GM10266 (cell line): ENCODE data around the gene ATP5ME.

Experiments used
- DNase-seq: peaks from one replicate; pipeline ENCODE4 v3.0.0; 2012; ENCODE audit errors: extremely low spot score
- TF ChIP-seq, protein P1 (sequence below): IDR thresholded peaks from 2 replicates; pipeline ENCODE4 v1.5.1; 2012; ENCODE audit warnings: mild to moderate bottlenecking, low read depth; ENCODE audit not compliant: control insufficient read depth, insufficient read depth; ENCODE audit errors: missing control alignments

Gene ATP5ME

GRCh38 chr4:657834-658667 lies 16.0 kb downstream of the ATP5ME start:
- TF ChIP-seq, protein P1, sequence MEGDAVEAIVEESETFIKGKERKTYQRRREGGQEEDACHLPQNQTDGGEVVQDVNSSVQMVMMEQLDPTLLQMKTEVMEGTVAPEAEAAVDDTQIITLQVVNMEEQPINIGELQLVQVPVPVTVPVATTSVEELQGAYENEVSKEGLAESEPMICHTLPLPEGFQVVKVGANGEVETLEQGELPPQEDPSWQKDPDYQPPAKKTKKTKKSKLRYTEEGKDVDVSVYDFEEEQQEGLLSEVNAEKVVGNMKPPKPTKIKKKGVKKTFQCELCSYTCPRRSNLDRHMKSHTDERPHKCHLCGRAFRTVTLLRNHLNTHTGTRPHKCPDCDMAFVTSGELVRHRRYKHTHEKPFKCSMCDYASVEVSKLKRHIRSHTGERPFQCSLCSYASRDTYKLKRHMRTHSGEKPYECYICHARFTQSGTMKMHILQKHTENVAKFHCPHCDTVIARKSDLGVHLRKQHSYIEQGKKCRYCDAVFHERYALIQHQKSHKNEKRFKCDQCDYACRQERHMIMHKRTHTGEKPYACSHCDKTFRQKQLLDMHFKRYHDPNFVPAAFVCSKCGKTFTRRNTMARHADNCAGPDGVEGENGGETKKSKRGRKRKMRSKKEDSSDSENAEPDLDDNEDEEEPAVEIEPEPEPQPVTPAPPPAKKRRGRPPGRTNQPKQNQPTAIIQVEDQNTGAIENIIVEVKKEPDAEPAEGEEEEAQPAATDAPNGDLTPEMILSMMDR = no peak
- DNase-seq = no peak

DNA sequence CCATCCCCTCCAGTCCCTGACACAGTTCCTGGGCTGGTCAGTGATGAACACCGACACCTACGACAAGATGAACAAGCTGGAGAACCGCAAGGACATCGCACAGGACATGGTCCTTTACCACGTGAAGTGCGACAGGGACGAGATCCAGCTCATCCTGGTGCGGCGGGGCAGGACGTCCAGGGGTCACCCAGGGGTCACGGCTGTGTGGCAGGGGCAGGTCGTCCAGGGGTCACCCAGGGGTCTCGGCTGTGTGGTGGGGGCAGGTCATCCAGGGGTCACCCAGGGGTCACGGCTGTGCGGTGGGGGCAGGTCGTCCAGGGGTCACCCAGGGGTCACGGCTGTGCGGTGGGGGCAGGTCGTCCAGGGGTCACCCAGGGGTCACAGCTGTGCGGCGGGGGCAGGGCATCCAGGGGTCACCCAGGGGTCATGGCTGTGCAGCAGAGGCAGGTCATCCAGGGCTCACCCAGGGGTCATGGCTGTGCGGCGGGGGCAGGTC lies 16.7 kb downstream of the ATP5ME start:
- no peak for DNase-seq
- TF ChIP-seq, protein P1 = no peak

GRCh38 chr4:656436-657337 lies 17.4 kb downstream of the ATP5ME start:
- no peak for DNase-seq
- TF ChIP-seq, protein P1 = no peak

GRCh38 chr4:655464-656151 lies 18.5 kb downstream of the ATP5ME start:
- TF ChIP-seq, protein P1 = no peak
- DNase-seq = no peak

DNA sequence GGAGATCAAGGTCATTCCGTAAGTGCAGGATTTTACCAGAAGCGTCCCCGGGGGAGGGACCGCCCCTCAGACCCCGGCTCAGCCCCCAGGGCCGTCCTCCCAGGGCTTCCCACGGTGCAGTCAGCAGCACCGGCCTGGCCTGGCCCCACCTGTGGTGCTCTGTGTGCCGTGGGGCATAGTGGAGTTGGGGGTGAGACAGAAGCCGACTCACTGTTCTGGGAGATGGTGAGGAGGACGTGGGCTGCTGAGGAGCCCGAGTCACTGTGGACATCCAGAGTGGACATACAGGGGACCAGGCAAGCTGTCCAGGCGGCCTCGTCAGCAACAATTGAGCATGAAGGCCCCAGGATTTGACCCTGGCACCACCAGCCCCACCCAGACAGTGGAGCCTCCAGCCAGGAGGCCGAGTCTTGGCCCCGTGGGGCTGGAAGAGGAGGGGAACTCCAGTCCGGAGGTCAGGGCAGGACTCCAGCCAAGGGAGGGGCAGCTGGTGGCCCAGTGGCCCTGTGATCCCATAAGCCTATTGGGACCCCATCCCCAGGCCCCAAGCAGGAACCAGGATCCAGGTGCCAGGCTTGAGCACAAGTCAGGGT lies 19.1 kb downstream of the ATP5ME start:
- TF ChIP-seq, protein P1 = no peak
- no peak for DNase-seq

DNA sequence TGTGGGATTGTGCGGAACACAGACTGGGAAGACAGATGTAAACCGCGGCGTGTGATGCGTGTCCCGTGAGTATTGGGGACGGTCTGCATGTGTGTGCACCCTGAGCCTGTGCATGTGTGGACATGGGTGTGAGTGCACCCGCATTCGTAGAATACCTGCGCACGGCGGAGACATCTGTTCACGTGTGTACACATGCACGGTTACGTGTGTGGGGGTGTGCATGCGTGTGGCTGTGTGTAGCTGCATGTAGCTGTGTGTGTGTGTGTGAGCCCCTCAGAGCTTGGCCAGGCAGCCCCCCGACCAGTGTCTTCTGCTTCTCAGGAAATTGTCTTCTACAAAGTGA lies 19.6 kb downstream of the ATP5ME start:
- TF ChIP-seq, protein P1 = no peak
- no peak for DNase-seq
